ENCODE results near the gene DLAT.
A peak's percentile ranks its signal among the peaks of the same experiment; 100 is the strongest.
"Not testable (repeated sequence)": the region's sequence is repeated elsewhere in the genome, so short reads cannot be mapped to it uniquely, and the experiment has no call there.

Gene DLAT

DNA sequence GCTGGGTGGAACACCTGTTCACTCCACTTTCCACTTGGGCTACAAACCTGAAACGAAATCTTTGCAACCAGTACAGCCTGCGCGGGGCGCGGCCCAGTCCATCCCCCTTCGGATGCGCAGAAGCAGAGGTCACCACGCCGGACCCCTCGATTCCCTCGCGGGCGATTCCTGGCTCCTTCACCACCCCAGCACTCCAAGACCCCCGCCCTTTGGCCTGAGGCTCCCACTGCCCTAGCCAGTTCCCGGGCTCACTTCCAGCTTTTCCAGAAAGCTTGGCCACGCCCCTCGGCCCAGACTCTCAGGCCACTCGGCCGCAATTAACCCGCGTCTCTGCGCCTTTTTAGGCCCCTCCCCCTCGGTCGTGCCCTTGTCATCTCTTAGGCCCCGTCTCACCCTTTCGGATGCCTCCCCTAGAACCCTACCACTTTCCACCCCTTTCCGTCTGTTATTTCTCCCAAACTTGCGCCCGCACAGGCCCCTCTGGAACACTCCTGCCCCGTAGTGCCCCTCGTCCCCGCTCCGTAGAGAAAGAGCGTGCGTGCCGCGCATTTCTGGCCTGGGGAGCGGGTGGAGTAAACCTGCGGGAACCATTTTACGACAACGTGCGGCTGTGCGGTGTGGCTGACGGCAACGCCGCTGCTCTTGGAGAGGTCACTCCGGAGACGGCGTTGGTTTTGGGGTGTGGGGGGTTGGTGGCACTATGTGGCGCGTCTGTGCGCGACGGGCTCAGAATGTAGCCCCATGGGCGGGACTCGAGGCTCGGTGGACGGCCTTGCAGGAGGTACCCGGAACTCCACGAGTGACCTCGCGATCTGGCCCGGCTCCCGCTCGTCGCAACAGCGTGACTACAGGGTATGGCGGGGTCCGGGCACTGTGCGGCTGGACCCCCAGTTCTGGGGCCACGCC is at the start of gene DLAT:
TSS of gene DLAT (plus strand) at position 636 of the 906 bp plus-strand sequence. CDS start at position 701, 65 bp downstream.
- DNase-seq (ENCODE audit: low spot score) = peak; percentile 84

DNA sequence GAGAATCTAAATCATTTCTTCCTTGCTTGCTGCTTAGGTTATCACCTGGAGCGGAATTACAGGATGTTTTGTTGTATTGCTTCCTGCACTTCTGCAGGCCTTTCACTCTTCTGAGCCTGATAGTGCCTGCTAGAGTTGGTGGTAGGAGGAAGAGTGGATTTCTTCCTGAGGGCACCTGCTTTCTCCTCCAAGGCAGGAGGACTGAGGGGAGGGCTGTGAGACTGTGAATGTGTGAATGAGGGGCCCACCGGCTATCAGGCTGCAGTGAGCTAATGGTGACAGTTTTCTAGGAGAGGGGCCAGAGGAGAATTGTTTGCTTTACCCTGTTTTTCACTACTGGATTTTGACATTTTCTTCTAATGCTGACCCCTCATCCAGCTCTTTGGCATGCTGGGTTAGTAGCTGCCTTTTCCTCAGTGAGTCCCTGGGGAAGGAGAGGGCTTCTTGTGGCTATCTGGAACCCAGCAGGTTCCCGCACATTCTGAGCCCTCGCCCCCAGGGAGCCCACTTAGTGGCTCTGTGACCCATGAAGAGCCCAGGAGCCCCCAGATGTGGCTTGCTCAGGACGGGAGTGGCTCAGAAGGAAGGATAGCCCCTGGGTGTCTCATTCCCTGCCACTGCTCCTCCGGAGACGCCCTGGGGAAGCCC is 49.0 kb upstream of the DLAT start:
- no peak for DNase-seq (ENCODE audit: low spot score)

DNA sequence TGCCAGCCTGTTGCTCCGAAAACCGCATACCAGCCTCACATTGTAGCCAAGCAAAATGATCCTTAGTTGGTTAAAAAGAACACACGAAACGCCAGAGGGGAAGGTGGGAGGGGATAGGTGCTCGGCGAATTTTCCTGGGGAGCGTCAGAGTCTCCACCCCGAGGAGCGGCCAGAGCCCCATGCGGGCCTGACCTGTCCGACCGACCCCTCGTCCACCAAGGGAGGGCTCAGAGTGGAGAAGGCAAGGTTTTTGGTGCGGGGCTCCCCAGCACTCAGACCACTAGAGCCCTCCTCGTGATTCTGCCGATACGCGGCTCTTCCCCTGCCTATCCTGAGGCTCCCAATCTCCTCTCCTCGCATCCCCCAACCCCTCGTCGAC is 48.5 kb upstream of the DLAT start:
- peak; percentile 21 for DNase-seq (ENCODE audit: low spot score)

DNA sequence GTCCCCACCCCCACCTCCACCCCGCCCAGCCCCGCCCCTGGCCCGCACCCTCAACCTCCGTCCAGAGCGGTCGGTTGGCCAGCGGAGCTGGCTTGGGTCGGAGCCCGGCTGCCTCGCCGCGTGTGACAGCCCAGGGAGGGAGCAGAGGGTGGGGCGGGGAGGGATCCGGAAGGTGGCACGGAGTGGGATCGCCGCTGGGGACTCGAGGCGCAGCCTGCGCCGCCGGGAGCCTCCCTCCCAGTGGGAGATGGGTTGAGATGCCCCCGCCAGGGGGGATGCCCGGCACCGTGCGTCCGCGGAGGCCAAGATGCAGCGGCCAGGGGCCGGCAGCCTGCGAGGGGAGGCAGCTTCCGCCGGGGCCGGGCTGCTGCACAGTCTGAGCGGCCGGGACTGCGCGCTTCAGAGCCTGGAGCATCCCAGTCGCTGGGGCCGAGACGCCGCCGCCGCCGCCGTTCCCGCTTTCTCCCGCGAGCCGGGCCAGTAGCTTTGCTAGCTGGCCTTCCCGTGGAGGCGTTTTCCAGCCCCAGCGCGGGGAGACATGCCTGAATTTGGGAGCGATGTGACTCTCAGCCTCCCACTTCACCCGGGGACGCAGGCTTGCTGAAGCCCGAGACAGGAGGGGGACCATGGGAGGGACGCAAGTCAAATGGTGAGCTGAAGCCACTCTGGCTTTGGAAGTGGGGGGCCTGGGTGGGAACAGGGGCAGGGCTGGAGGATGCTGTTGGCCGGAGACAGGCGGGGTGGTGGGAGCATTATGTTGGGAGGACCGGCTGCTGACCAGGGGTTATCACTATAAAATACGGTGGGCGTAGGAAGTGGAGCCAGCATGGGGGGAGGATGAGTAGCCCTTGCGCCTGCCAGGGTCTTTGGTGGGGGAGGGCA is 47.8 kb upstream of the DLAT start:
- DNase-seq (ENCODE audit: low spot score) = peak; percentile 39

DNA sequence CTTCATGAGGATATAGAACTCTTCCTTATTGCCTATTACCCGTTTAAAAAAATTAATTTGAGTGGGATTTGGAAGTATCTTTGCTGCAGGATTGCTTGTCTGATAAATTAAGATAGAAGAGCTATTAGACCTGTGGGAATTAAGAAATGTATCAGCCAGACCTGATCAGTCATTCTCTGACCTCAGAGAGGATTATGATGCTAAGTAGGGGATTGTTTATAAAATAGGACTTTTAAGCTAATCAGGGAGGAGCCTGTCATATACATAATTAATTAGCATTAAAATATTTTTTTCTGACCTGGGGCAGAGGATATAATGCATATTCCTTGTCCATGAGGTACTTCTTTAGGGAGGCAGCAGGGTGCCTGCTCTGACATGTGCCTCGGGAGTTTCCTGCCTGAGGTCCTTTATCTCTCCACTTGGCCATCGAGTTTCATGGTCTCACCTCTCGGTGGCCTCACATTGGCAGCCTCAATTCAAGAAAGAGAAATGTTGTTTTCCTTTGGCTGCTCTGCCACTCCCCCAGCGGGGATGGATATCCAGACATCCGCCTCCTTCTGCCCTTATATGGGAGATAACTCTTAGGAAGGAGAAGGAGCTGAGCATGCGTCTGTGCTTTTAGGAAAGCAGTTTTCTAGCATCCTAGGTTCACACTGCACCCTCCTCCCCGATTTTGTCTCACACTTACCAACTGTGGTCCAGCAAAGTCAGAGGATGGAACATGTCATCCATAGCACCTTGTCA is 47.0 kb upstream of the DLAT start:
- no peak for DNase-seq (ENCODE audit: low spot score)

DNA sequence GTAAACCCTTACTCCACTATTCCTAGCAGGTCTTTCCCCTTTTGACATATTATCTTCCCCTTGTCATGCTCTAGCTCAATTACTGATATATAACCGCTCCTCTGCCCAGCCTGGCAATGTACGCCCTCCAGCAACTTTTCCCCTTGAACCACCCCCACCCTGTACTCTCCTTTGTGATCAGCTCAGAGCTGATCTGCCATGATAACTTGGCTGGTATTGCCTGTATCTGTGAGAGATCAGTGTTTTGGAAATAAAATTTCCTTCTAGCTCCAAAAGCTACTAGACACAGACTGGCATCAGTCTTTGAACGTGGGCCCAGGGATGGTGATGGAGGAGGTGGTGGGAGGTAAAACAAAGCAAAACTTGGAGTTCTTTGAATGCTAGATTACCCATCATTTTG is 45.1 kb upstream of the DLAT start:
- no peak for DNase-seq (ENCODE audit: low spot score)

DNA sequence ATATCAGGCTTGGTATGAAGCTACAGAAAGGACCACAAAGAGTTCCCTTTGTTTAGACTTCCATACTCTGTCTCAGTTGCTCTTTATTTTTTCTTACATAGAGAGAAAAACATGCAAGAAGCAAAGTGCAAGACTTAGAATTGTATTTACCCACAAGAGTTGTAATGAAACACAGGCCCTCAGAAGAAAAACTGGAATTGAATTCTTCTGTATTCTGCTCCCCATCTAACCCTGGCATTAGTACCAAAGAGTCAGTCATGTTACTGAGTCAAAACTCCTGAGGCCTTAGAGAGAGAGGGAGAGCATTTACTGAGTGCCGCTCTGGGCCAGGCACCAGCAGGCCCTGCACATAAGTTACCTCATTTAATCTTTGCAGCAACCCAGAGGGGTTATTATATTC is 43.9 kb upstream of the DLAT start:
- no peak for DNase-seq (ENCODE audit: low spot score)

DNA sequence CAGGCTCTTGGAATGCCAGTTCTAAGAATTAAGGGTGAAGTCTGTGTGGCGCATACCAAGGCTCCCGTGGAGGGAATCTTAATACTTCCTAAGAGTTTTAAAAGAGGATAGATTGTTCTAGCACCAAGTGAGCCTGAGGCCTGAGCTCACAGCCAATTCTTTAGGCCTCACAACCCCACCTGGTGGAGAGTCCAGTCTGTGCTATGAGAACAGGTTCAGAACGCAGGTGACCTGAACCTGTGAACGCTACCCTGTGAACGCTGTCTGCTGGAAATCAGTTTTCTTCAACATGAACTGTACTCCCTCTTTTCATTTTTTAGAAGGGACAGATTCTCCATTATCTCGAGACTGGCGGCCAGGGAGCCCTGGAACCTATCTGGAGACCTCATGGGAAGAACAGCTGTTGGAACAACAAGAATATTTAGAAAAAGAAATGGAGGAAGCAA is 43.2 kb upstream of the DLAT start:
- DNase-seq (ENCODE audit: low spot score) = peak; percentile 84

DNA sequence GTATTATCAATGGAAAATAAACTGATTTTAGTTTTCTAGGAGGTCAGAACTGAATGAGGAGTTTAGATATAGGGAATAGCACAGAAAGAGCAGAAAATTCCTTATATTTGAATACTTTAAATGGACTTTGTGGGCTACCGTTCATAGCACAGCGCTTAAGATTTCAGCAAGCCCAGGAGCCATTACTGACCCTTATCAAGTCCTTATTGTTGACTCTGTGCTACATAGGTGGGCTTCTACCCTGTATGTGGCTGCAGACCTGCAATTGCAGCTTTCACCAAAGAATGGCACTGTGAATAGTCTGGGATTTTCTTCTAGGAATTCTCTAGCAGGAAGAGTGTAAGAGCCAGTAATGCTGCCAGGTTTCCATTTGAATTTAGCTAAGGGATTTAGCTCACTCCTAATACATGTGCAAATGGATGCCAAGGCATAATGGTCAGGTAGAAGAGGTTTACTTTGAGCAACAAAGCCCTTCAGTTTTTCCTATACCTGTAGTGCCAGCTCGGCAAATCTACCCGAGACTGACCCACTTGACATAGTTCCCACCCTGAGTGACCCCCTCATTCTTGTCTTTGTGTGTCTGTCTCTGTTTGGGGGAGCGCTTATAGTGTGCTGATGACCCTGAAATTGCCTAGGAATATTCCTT is 42.5 kb upstream of the DLAT start:
- DNase-seq (ENCODE audit: low spot score) = no peak

DNA sequence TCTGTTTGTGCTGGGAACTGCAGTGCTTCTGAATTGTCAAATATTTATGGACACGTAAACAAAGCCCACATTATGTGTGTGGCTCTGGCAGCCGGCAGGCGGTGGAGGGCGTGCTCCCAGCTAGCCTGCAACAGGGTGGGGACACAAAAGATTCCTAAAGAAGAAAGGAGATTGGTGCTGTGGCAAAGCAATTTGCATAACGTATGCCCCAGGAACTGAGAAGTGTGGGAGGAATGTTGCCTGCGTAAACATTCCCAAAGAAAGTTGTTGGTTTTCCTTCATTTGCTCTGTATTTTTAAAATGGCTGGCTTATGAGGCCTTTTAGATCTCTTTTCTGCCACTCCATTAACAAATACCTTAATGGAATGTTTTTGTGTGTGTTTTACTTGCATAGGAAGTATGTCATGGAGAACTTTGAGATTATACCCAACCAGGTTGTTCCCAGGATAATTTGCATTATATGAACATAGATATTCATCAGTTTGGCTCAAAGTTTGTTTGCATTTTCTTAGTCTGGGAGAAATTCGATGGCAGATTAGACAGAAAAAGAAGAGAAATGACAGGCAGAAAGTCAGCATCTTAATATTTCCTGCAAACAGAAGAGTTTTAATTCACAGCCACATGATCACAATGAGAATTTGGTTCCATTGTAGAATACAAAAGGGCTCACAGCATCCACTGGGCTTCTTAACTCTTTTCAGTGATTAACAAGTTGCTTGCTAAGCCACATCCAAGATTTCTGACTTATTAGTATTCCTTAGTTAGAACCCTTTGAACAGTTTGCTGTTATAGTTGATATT is 41.8 kb upstream of the DLAT start:
- peak; percentile 87 for DNase-seq (ENCODE audit: low spot score)

DNA sequence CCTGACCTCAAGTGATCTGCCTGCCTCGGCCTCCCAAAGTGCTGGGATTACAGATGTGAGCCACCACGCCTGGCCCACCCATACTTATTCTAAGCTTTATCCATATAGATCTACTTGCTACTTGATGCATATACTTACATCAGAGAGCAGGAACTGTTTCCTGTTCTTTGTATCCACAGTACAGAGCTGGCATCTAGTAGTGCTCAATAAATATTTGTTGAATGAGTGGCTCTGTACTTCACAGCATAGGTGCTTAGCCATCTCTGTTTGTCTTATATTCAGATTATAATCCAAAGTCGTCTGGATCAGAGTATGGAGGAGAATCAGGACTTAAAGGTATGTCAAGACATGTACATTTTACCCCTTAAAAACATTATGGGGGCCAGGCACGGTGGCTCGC is 38.6 kb upstream of the DLAT start:
- no peak for DNase-seq (ENCODE audit: low spot score)

DNA sequence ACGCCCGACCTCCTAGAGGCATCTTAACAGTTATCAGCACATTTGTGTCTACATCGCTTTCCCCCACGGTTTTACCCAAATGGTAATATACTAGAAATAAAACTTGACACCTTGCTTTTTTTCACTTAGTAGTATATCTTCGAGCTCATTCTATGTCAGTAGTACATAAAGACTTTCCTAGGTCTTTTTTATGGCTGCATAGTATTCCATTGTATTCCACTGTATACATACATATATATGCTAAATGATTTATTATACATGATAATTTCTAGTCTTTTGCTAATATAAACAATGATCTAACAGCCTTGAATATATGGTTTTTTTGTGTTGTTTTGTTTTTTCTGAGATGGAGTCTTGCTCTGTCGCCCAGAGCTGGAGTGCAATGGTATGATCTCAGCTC is 34.8 kb upstream of the DLAT start:
- no peak for DNase-seq (ENCODE audit: low spot score)

DNA sequence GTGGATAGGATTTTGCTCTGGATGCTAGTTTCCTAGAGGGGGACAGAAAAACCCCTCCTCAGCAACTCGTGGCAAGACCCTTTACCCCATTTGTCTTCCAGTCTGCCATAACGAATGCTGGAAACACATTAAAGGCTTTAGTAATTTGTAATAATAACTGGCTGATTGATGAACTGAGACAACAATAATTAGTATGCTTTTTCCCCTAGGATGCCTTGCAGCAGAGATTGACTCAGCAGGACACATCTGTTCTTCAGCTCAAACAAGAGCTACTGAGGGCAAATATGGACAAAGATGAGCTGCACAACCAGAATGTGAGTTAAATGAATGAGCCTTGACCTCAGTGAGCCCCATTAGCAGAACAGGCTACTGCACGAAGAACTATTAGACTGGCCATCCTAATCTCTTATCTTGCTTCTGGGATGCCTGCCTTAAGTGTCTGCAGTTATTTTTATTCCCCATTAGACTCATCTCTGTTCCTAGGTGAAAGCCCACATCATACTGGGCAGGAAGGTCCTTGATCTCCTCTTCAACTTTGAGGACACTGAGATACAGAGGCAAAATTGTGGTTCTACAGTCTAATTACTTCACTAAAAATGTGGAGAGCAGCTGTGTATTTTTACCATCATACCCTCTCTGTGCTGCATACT is 32.9 kb upstream of the DLAT start:
- DNase-seq (ENCODE audit: low spot score) = no peak

DNA sequence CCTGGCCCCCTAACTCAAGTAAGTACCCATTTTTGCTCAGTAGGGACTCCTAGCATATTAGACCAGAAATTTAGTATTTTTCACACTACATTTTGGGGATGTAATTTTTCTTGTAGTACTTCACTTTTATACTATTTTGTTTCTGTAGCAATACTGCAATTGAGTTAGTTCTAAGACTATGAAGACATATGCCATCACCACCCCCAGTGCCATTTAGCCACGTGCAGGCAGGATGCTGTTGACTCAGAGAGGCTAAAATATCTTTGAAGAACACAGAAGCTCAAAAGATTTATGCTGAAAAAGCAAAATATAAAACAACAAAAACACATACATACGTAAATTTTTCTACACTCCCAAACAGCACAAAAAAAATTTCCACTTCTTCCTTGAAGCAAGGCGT is 29.1 kb upstream of the DLAT start:
- no peak for DNase-seq (ENCODE audit: low spot score)

DNA sequence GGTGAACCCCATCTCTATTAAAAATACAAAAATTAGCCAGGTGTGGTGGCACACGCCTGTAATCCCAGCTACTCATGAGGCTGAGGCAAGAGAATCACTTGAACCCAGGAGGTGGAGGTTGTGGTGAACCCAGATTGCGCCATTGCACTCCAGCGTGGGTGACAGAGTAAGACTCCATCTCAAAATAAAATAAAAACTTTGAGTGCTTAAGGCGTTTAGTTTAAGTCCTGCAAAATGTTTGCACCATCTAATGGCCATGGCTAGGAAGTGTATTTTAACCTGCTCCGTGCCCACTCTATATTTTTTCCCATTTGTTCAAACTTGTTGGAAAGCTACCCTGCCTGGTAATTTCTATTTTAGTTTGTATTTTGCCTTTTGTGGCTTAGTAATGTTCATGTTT is 28.5 kb upstream of the DLAT start:
- DNase-seq (ENCODE audit: low spot score) = not testable (repeated sequence)

DNA sequence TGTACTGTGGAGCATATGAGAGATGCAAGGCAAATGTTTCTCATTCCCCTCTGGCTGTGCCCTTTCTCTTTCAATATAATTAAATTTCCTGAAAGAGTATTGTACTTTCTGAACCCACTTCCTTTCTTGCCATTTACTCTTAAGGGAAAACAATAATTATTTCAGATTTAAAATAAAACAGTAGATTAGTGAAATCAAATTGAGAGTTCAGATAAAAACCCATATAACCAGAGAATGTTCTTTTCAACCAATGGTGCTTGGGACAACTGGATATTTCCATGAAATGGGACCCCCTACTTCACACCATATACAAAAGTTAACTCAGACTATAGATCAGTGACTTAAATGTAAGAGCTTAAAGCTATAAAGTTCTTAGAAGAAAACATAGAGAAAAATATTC is 26.1 kb upstream of the DLAT start:
- DNase-seq (ENCODE audit: low spot score) = no peak

DNA sequence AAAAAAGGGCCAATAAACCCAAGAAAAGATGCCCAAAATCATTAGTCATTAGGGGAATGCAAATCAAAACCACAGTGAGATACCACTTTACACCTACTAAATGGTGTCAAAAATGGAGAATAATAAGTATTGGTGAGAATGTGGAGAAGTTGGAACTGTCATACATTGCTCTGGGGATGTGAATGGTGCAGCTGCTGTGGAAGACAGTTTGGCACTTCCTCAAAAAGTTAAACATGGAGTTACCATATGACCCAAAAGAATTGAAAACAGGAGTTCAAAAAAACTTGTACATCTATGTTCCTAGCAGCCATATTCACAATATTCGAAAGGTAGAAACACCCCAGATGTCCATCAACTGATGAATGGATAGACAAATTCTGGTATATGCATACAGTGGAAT is 24.5 kb upstream of the DLAT start:
- DNase-seq (ENCODE audit: low spot score) = no peak

DNA sequence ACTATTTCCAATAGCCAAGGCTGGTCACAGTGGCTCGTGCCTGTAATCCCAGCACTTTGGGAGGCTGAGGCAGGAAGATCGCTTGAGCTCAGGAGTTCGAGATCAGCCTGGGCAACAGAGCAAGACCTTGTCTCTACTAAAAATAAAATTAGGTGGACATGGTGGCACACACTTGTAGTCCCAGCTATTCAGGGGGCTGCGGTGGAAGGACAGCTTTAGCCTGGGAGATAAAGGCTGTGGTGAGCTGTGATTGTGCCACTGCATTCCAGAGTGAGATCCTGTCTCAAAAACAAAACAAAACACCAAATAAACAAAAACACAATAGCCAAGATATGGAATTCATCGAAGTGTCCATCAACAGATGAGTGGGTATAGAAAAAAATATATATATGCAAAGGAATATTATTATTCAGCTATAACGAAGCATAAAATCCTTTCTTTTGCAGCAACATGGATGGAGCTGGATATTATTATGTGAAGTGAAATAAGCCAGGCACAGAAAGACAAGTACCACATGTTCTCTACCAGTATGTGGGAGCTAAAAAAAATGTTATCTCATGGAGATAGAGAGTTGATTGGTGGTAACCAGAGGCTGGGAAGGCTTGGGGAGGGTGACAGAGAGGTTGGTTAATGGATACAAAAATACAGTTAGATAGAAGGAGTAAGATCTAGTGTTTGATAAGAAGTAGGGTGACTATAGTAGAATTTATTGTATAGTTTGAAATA is 22.6 kb upstream of the DLAT start:
- no peak for DNase-seq (ENCODE audit: low spot score)

DNA sequence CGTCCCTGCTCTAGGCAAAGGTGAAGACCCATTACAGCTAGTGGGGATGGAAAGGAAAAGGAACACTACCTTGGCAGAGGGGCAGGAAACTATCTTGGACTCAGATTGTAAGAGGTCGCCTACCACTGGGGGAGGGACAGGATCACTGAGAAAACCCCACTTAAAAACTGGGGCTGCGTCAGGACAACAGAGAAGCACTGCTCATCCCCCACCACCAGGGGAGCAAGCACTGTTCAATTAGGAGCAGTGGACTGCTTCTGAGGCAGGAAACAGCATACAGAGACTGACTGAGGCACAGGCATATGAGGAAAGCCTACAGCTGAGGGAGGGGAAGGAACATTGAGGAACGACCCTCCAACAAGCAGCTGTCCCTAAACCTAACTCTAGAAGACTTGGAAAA is 20.8 kb upstream of the DLAT start:
- no peak for DNase-seq (ENCODE audit: low spot score)

Data from kidney tubule cell (primary cell).